ENCODE data around the gene DSP. TPM values are rescaled to one million over a fixed set of nuclear protein-coding genes. Genes with fewer than 3 reads are reported as not detected.

The DSP gene
- total and polyA plus RNA-seq, 2 of the 13 experiments (the other 11 are each of a cell fraction or from before 2014, with no cell fraction given), result 89.8 to 117 TPM

DNA sequence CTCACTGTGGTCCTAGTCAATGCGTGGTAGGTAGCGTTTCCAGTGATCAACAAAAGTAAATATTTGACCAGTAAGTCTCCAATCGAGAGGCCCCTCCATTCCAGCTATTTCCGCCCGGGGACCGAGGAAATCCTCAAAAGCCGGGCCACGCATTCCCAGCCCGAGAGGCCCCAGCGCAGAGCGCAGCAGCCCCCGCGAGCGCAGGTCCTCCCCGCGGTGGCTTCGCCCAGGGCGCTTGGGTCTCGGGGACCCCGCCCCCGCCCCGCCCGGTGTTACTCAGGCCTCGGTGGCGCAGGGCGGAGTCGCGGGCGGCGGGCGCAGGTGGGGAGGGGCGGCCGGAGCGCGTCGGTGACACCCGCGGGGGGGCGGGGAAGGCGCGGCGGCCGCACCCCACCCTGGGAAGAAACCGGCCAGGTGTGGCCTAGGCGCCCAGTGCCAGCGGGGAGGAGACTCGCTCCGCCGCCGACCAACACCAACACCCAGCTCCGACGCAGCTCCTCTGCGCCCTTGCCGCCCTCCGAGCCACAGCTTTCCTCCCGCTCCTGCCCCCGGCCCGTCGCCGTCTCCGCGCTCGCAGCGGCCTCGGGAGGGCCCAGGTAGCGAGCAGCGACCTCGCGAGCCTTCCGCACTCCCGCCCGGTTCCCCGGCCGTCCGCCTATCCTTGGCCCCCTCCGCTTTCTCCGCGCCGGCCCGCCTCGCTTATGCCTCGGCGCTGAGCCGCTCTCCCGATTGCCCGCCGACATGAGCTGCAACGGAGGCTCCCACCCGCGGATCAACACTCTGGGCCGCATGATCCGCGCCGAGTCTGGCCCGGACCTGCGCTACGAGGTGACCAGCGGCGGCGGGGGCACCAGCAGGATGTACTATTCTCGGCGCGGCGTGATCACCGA is at the start of gene DSP (continued):
- TF ChIP-seq, protein P1, sequence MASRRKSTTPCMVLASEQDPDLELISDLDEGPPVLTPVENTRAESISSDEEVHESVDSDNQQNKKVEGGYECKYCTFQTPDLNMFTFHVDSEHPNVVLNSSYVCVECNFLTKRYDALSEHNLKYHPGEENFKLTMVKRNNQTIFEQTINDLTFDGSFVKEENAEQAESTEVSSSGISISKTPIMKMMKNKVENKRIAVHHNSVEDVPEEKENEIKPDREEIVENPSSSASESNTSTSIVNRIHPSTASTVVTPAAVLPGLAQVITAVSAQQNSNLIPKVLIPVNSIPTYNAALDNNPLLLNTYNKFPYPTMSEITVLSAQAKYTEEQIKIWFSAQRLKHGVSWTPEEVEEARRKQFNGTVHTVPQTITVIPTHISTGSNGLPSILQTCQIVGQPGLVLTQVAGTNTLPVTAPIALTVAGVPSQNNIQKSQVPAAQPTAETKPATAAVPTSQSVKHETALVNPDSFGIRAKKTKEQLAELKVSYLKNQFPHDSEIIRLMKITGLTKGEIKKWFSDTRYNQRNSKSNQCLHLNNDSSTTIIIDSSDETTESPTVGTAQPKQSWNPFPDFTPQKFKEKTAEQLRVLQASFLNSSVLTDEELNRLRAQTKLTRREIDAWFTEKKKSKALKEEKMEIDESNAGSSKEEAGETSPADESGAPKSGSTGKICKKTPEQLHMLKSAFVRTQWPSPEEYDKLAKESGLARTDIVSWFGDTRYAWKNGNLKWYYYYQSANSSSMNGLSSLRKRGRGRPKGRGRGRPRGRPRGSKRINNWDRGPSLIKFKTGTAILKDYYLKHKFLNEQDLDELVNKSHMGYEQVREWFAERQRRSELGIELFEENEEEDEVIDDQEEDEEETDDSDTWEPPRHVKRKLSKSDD (CRISPR knock-in tag; IDR thresholded peaks at IDR 0.05; ENCODE audit: low read depth), result peak; percentile 89
- TF ChIP-seq ZNF234 (CRISPR knock-in tag; conservative IDR thresholded peaks at IDR 0.05), result peak; percentile 96
- TF ChIP-seq, protein P2, sequence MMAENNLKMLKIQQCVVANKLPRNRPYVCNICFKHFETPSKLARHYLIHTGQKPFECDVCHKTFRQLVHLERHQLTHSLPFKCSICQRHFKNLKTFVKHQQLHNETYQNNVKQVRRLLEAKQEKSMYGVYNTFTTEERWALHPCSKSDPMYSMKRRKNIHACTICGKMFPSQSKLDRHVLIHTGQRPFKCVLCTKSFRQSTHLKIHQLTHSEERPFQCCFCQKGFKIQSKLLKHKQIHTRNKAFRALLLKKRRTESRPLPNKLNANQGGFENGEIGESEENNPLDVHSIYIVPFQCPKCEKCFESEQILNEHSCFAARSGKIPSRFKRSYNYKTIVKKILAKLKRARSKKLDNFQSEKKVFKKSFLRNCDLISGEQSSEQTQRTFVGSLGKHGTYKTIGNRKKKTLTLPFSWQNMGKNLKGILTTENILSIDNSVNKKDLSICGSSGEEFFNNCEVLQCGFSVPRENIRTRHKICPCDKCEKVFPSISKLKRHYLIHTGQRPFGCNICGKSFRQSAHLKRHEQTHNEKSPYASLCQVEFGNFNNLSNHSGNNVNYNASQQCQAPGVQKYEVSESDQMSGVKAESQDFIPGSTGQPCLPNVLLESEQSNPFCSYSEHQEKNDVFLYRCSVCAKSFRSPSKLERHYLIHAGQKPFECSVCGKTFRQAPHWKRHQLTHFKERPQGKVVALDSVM (CRISPR knock-in tag; IDR thresholded peaks at IDR 0.05), result peak; percentile 71
- peak; percentile 46 to 89; a peak in 3 of 4 replicates for TF ChIP-seq EP300 (IDR thresholded peaks at IDR 0.05; ENCODE audit: low read depth in 2 of 2, low read length in 2 of 2)
- TF ChIP-seq EP300 (CRISPR knock-in tag; IDR thresholded peaks at IDR 0.05; ENCODE audit: borderline replicate concordance), result peak; percentile 79
- TF ChIP-seq ZNF598 (CRISPR knock-in tag; IDR thresholded peaks at IDR 0.05; ENCODE audit: borderline replicate concordance), result no peak
- peak; percentile 44; the same call in 1 of the 2 replicates for TF ChIP-seq MTA1 (CRISPR knock-in tag; IDR thresholded peaks at IDR 0.05; ENCODE audit: borderline replicate concordance)
- TF ChIP-seq ZNF33B (CRISPR knock-in tag; IDR thresholded peaks at IDR 0.05), result no peak; the same call in 1 of the 2 replicates
- TF ChIP-seq ZNF777 (CRISPR knock-in tag; IDR thresholded peaks at IDR 0.05), result peak; percentile 70
- peak; percentile 38; the same call in 1 of the 2 replicates for TF ChIP-seq FOXC1 (CRISPR knock-in tag; IDR thresholded peaks at IDR 0.05; ENCODE audit: borderline replicate concordance)
- no peak for TF ChIP-seq SP140L (CRISPR knock-in tag; IDR thresholded peaks at IDR 0.05; ENCODE audit: borderline replicate concordance)
- TF ChIP-seq, protein P3, sequence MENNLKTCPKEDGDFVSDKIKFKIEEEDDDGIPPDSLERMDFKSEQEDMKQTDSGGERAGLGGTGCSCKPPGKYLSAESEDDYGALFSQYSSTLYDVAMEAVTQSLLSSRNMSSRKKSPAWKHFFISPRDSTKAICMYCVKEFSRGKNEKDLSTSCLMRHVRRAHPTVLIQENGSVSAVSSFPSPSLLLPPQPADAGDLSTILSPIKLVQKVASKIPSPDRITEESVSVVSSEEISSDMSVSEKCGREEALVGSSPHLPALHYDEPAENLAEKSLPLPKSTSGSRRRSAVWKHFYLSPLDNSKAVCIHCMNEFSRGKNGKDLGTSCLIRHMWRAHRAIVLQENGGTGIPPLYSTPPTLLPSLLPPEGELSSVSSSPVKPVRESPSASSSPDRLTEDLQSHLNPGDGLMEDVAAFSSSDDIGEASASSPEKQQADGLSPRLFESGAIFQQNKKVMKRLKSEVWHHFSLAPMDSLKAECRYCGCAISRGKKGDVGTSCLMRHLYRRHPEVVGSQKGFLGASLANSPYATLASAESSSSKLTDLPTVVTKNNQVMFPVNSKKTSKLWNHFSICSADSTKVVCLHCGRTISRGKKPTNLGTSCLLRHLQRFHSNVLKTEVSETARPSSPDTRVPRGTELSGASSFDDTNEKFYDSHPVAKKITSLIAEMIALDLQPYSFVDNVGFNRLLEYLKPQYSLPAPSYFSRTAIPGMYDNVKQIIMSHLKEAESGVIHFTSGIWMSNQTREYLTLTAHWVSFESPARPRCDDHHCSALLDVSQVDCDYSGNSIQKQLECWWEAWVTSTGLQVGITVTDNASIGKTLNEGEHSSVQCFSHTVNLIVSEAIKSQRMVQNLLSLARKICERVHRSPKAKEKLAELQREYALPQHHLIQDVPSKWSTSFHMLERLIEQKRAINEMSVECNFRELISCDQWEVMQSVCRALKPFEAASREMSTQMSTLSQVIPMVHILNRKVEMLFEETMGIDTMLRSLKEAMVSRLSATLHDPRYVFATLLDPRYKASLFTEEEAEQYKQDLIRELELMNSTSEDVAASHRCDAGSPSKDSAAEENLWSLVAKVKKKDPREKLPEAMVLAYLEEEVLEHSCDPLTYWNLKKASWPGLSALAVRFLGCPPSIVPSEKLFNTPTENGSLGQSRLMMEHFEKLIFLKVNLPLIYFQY (CRISPR knock-in tag; IDR thresholded peaks at IDR 0.05; ENCODE audit: borderline replicate concordance), result peak; percentile 81
- TF ChIP-seq GFI1 (CRISPR knock-in tag; IDR thresholded peaks at IDR 0.05; ENCODE audit: borderline replicate concordance), result peak; percentile 75; the same call in 1 of the 2 replicates
- TF ChIP-seq, protein P4, sequence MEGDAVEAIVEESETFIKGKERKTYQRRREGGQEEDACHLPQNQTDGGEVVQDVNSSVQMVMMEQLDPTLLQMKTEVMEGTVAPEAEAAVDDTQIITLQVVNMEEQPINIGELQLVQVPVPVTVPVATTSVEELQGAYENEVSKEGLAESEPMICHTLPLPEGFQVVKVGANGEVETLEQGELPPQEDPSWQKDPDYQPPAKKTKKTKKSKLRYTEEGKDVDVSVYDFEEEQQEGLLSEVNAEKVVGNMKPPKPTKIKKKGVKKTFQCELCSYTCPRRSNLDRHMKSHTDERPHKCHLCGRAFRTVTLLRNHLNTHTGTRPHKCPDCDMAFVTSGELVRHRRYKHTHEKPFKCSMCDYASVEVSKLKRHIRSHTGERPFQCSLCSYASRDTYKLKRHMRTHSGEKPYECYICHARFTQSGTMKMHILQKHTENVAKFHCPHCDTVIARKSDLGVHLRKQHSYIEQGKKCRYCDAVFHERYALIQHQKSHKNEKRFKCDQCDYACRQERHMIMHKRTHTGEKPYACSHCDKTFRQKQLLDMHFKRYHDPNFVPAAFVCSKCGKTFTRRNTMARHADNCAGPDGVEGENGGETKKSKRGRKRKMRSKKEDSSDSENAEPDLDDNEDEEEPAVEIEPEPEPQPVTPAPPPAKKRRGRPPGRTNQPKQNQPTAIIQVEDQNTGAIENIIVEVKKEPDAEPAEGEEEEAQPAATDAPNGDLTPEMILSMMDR (CRISPR knock-in tag; IDR thresholded peaks at IDR 0.05), result peak; percentile 14; the same call in 1 of the 2 replicates
- TF ChIP-seq PLRG1 (conservative IDR thresholded peaks at IDR 0.05), result no peak
- no peak; the same call in 1 of the 2 replicates for TF ChIP-seq STAT5B (CRISPR knock-in tag; IDR thresholded peaks at IDR 0.05)
- TF ChIP-seq RNF2 (conservative IDR thresholded peaks at IDR 0.05; ENCODE audit: low read depth), result peak; percentile 16; the same call in 1 of the 2 replicates
